AML-193 (cell line): Measurements from ENCODE around the gene HMCES.

ENCODE experiments used
- DNase-seq, 2 experiments: peaks; one replicate each; lab custom pipeline; 2025; lab: John Stamatoyannopoulos, UW

Gene HMCES

DNA sequence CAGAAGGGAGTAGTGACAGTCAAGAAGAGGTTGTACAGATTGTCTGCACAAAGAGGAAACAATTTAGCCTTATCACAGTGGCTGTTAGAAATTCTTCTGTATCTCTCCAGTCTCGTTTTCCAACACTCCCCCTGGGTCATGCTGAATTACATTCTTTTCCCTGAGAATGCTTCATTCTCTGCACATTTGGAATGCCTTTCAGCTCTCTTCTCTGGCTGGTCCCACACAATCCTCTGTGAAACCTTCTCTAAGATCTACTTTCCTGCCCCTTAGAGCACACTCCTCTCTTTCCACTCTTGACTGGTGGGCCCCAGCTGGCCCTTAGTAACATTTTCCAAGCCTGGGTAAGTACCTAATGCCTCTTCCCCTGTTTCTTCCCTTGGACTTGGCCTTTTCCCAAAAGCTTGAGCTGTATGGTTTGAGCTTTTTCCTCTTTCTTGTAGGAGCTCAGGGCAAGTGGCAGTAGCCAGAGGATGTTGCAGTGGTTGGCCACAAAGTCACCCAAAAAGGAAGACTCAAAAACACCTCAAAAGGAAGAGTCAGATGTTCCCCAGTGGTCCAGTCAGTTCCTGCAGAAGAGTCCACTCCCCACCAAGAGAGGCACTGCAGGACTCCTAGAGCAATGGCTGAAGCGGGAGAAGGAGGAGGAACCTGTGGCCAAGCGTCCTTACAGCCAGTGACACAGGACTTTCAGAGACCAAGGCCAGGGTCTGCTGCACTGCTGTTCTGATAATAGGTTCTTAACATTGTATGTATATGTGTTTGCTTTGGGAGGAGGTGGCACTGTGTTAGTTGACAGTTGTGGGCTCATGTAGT, 25.7 kb downstream of the HMCES start:
- DNase-seq, result peak in 1 of 2 experiments; percentile 25

DNA sequence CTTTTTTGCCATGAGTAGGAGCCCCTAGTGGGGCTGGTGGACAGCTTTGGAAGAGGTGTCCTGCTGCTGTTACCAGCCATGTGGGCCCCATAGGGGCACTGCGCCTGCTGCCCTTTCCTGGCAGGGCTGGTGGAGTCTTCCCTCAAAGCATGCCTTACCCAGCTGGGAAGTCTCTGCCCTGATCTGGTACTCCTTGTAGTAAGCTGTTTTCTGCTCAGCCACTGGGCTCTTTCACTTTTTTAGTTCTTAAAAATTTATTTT, 26.2 kb downstream of the HMCES start:
- DNase-seq, result no peak

GRCh38 chr3:129305592-129306091, 27.0 kb downstream of the HMCES start:
- no peak for DNase-seq

DNA sequence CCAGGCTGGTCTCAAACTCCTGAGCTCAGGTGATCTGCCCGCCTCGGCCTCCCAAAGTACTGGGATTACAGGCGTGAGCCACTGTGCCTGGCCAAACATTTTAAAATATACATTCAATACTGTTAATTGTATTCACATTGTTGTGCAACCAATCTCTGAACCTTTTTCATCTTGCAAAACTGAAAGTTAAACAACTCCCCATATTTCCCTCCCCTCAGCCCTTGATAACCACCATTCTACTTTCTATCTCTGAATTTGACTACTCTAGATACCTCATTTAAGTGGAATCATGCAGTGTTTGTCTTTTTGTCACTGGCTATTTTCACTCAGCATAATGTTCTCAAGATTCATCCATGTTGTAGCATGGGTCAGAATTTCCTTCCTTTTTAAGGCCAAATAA, 30.0 kb downstream of the HMCES start:
- no peak for DNase-seq

- DNase-seq, result no peak
These were observed 31.7 kb downstream of the HMCES start for GRCh38 chr3:129310111-129311011.

DNA sequence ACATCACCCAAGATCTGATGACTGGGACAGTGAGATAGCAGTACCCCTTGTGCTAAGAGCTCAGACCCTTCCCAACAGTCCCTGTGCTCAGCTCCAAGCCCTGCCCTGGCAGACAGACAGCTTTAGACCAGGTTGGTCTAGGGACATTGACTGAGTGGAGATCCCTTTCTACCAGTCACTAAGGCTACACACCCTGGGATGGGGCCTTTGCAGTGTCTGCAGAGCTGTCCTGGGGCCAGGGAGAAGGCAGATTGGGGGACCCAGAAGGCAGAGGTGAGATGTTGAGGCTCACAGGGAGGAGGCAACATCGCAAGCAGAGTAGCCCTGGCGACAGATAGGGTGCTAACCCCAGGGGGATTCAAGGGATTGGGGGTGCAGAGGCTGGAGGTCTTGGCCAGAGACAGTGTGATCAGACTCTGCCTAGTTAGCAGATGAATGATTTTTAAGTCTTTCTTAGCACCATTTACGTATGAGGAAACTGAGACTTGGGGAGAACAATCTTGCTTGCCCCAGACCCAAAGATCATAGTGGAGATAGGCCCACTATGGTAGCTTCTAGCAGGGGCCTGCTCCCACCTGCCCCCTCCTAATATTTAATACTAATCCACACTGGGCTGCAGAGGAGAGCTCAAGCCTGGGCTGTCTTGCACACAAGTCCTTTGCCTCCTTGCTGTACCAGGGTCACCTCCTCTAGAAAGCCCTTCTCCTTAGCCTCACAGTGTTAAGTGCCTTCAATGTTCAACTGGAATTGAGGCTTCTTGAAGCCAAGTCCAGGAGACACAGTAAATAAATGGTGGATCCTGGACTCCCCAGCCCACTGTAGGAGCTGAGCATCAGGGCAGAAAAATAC, 32.6 kb downstream of the HMCES start:
- no peak for DNase-seq

DNA sequence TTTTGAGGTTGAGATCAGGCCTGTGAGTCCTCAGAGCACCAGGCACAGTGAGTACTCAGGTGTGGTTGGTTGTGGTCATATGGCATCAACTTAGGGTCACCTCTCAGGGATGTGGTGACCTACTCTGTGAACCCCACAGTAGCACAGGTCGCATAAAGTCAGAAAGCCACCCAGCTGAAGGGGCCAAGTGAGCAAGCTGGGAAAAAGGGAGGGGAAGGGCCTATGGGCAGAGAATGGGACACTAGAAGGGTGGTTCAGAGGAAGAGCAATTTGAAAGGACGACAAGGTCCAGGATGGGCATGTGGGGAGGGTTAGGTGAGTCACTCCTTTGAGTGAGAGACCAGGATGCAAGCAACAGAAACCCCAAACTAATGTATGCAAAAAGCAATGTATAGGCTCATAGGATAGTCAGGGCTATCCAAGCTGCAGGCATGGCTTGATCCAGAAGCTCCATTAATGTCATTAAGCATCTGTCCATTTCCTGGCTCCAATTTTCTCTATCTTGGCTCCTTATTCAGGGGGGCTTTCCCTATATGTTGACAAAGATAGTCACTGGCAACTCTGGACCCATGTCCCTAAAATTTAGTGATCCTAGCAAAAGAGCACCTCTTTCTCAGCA, 33.5 kb downstream of the HMCES start:
- no peak for DNase-seq

DNA sequence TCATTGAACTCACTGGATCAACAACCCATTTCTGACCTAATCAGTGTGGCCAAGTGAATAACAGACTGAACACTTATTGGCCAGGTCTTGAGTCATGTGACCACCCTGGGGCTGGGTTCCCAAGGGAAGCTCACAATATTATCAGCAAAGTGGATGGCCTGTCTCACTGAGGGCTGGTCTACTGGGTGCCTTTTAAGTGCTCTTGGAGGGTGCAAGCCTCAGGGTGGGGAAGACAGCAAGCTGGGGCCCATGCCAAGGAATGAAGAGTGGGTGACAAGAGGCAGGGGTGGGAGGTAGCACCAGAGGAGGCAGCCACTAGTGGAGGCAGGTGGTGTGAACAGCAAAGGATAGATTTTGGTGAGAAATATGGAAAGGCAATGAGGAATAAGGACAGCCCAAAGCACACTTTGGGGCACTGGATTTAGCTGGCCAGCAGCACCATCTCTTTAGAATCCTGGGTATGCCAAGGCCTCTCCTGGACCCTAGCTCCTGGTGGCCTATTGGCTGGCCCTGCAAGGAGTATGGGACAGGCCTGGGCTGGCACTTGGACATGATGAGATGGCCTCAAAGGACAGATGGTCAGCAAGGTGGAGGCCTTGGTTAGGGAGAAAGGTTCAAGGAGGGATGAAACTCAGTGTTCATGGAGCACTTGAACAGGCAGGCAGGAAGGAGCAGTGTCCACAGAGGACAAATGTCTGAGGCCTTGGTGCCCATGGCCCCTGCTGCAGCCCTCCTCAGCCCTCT, 34.2 kb downstream of the HMCES start:
- no peak for DNase-seq

- DNase-seq, result no peak
These were observed 34.7 kb downstream of the HMCES start for GRCh38 chr3:129313415-129313664.

- peak; percentile 21 to 38 for DNase-seq
These were observed 35.2 kb downstream of the HMCES start for GRCh38 chr3:129313665-129314385.

DNA sequence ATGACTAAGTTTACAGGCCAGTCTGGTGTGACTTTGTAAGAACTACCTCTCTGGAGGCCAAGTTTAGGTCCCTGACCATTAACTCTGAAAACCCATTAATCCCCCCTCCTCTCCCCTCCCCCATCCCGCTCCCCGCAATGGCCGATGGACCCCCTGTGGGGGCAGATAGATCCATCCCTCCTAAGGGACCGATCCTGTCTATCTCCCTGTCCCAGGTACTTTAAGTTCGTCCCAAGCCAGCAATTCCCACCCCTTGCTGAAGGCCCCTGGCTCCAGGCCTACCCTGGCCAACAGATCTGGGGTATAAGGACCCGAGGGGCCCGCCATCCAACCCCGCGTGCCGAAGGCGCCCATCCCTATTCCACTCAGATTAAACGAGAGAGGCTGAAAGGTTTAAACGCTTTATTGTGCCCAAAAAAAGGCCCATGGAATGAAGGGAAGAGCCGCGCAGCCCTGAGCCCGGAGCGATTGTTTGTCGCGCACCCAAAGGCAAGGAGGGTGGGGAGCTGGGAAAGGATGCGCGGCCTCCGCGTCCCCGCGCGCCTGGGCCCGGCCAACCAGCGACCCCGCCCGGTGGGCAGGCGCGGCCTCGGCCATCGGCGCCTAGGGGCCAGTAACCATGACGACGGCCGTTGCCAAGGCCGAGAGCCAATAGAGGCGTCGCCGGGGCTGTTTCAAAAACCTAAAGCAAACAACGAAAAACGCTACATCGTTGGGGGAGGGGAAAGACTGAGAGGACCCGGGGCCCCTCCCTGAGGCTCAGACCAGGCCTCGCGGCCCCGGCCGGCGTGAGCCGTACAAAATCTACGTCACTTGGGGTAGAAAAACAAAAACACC, 35.9 kb downstream of the HMCES start:
- DNase-seq, result peak; percentile 80 to 86

DNA sequence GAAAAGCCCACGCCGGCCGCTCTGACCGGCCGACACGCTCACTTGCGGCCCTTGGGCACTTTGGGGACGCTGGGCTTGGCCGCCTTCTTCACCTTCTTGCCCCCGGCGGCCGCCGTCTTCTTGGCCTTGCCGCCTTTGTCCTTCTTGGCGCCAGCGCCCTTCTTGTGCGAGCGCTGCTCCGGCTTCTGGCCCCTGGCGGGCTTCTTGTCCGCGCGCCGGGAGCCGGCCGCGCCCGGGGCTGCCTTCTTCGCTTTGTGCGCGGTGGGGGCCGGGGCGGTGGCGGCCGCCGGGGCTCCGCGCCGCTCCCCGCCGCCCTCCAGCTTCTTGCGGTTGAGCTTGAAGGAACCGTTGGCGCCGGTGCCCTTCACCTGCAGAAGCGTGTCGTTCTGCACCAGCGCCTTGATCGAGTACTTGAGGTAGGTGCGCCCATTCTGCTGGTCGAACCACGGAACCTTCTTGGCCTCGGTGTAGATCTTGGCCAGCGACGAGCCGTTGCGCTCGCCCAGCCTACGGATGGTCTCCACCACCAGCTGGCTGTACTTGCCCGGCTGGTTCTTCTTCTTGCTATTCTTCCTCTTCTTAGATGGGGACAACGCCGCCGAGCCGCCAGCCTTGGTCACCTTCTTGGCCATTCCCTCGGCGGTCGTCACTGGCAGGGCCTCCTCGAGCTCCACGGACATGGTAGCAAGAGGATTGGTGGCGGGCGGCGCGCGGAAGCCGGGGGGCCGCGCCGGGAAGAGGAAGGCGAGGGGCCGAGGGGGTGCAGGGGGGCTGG, 36.7 kb downstream of the HMCES start:
- peak; percentile 43 to 53 for DNase-seq

DNA sequence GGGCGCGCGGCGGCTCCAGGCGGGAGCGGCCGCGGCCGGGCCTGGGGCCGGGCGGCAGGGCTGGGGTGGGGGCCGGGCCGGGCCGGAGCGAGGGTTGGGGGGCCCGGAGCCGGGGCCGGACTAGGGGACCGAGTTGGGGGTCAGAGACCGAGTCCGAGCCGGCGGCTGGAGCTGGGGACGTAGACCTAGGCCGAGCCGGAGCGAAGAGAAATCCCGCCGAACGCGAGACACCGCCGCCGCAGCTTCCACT, 37.3 kb downstream of the HMCES start:
- no peak for DNase-seq

- peak; percentile 74 to 77 for DNase-seq
These were observed 37.8 kb downstream of the HMCES start for GRCh38 chr3:129316248-129317013.

DNA sequence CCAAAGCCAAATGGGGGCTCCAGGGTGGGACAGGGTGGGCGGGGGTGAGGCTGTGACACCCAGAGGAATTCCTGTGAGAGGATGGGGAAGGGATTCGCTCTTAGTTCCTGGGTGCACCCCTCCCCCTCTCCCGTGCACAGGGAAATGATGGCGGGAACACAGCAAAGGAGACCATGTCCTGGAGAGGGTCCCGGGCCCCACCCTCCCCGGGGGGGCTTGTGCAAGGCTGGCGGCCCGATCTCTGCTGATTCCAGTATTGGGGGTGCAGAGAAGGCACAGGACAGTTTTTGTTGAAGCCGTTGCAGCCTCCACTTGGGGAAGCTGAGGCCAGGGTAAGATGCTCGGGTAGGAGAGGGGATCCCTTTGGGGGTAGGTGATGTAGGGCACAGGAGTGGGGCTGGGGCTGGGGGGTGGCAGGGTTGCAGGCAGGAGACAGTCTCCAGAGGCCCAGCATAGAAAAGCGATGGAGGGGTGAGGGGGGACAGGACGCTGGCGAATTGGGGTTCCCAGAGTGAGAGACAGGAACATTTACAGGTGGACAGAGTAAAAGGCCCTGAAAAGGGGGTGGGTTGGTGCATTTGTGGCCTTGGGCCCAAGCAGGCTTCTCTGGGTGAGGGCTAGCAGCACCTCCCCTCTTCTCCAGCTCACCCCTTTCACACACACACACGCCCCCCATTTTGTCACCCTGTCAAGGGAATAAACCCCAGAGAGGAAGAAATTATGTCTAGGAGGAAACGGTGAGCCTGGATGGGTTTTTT, 38.5 kb downstream of the HMCES start:
- no peak for DNase-seq

DNA sequence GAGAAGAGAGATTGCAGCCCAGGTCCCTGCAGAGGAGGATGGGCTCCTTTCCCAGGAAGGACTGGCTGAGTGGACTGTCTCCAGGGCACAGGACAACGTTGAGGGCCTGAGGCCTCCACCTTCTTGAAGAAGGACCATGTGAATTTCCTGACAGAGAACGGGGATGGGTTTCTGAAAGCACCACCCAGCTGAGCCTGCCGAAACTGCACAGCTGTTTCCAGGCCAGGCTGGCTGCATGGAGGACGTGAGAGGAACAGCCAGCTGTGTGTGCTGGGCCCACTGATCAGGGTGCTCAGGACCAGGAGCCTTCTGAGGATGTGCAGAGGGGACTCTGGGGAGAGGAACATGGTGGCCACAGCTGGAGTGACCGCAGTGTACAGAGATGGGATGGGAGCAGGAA, 39.2 kb downstream of the HMCES start:
- no peak for DNase-seq

DNA sequence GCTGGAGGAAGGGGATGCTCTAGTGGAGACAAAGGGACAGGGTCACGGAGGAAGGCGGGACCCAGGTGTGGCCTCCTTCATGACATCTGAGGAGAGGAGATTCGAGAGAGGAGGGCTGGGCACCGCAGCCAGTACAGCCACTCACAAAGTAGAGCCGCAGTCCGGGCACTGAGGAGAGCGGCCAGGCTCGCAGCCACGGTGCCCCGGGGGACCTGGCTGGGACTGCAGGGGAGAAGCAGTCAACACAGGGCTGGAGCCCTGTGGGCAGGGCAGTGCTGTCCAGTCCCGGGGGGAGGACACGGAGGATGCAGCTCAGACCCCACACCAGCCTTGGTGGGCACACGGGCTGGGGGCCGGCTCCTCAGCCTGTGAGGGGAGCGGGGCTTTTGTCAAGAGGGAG, 40.3 kb downstream of the HMCES start:
- DNase-seq, result no peak

- no peak for DNase-seq
These were observed 41.6 kb downstream of the HMCES start for GRCh38 chr3:129320261-129320660.
